Limb (tissue), 2 donors: ENCODE data around the gene SDK1.
A peak's percentile ranks its signal among the peaks of the same experiment; 100 is the strongest.
"Not testable (repeated sequence)": the region's sequence is repeated elsewhere in the genome, so short reads cannot be mapped to it uniquely, and the experiment has no call there.

Source experiments
- DNase-seq, 2 donors: peaks; one replicate each; pipeline ENCODE4 v3.0.0-alpha.2; 2016; ENCODE audit errors: extremely low spot score in 2 of 2

SDK1 gene

DNA sequence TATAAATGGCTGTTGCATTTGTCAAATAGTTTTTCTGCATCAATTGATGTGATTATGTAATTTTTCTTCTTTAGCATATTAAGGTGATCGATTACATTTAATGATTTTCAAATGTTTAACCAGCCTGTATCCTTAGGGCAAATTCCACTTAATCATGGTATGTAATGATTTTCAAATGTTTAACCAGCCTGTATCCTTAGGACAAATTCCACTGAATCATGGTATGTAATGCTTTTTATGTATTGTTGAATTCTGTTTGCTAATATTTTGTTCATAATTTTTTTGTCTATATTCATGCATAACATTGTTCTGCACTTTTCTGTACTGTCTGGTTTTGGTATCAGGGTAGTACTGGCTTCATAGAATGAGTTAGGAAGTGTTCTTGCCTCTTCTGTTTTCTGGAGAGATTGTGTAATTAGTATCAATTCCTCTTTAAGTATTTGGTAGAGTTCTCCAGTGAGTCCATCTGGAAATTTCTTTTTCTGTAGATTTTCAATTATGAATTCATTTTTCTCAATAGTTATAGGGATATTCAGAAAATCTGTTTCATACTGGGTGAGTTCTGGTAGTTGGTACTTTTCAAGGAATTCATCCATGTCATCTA, 987.8 kb downstream of the SDK1 start:
- DNase-seq = no peak

DNA sequence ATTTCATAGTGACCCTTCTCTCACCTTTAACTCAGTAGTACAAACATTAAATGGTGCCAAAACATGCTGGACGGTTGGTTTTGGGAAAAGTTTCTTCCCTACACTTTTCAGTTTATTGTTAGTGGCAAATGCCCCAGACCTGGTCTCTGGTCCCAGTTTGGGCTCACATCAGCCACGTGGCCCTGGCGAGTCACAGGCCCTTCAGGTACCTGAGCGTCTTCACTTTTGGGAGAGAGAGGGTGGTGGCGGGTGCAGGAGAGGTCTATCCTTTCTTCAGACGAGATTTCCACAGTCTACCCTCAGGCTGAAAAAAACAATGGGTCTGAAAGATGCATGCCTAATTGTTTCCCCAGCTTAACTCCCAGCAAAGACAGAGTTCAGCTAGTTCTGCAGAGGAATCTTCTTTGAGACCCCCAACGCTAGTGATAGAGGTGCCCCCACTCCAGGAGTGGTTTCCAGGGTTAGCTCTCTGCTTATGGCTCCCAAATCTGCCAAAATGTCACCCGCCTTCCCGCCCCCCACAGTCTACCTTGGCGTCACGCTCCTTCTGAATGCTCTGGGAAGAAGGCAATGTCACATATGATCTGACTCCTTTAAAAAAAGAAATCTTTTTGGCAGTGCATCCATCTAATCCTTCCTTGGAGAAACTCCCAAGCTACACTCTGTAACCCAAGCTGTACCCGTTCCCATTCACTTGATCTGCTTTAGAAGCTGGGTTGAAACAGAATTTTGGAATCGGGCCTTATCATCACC, 996.3 kb downstream of the SDK1 start:
- DNase-seq = no peak

GRCh38 chr7:4297918-4298219, 996.8 kb downstream of the SDK1 start:
- DNase-seq = no peak

DNA sequence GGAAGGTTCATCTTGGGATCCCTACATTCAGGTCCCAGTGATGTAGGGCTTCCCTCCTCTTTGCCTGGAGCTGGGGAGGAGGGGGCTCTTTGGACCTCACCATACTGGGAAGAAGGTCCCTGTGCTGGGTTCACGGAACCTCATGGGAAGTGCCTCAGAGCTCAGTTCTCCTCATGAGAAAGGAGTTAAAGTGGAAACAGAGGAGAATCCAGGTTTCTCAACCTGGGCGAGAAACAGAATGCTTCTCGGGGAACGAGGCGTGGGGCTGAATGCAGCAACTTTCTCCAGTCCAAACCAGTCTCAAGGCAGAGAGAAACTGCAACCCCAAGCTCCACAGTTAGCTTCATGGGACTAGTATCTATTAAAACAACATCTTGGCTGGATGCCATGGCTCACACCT, 998.4 kb downstream of the SDK1 start:
- DNase-seq = no peak

- DNase-seq = no peak
These were observed 1001.3 kb downstream of the SDK1 start for GRCh38 chr7:4302203-4302905.

GRCh38 chr7:4307316-4308204, 1006.5 kb downstream of the SDK1 start:
- peak in 1 of 2 donors; percentile 36 for DNase-seq

- DNase-seq = no peak
These were observed 1007.1 kb downstream of the SDK1 start for GRCh38 chr7:4308205-4308590.

DNA sequence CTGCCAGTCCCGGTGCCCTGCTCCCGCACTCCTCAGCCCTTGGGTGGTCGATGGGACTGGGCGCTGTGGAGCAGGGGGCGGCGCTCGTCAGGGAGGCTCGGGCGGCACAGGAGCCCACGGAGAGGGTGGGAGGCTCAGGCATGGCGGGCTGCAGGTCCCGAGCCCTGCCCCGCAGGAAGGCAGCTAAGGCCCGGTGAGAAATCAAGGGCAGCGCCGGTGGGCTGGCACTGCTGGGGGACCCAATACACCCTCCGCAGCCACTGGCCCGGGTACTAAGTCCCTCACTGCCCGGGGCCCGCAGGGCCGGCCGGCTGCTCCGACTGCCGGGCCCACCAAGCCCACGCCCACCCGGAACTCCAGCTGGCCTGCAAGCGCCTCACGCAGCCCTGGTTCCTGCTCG, 1012.9 kb downstream of the SDK1 start:
- not testable (repeated sequence) for DNase-seq

DNA sequence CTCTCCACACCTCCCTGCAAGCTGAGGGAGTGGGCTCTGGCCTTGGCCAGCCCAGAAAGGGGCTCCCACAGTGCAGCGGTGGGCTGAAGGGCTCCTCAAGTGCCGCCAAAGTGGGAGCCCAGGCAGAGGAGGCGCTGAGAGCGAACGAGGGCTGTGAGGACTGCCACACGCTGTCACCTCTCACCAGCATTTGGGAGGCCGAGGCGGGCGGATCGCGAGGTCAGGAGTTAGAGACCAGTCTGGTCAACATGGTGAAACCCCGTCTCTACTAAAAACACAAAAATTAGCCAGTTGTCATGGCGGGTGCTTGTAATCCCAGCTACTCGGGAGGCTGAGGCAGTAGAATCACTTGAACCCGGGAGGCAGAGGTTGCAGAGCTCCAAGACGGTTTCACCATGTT, 1013.3 kb downstream of the SDK1 start:
- DNase-seq = not testable (repeated sequence)
